SK-N-MC (cell line): ENCODE measurements around the gene ZNF438.

Experiments
- EZH2 ChIP-seq: fragments of 200-600 bp; sonication (generic); IDR thresholded peaks from one replicate; pipeline ENCODE4 v1.6.1; 2017; ENCODE audit warnings: antibody characterized with exemption
- POLR2AphosphoS5 ChIP-seq: IDR thresholded peaks from 2 replicates; pipeline ENCODE4 v1.6.1; 2012; ENCODE audit warnings: mild to moderate bottlenecking, low read depth, low read length, borderline replicate concordance

DNA sequence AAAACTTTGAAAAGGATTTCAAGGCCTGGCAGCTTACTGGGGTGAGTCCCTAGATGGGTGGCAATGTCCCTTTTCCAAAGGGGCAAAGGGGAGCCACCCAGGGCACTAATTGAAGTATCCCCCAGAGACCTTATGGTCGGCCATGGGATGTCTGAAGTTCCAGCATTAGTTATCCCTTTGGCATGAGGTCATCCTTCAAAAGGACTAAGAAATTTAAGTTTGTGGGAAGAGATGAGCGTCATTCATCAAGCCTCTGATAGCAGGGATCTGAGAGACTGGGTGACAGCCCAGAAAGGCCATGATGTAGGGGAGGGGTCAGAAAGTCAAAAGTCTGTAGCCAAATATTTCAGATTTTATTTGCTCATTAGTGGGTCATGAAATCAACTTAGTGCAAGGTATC, 195.3 kb downstream of the ZNF438 start:
- TF ChIP-seq EZH2 (no peak), POLR2AphosphoS5 (no peak)
